Mammary epithelial cell (primary cell): ENCODE measurements around the gene RAI14.

ENCODE experiments used
- EZH2 ChIP-seq: IDR thresholded peaks from 2 replicates; pipeline ENCODE4 v1.6.1; 2012; ENCODE audit warnings: low read length, inconsistent platforms, borderline replicate concordance
- TF ChIP-seq, protein P1 (sequence below), 2 donors: IDR thresholded peaks in 1 of 2; conservative IDR thresholded peaks in 1 of 2; 2 replicates each; pipeline ENCODE4 v1.5.1; 2011 to 2012; ENCODE audit warnings: inconsistent platforms in 2 of 2, low read length in 2 of 2, mild to moderate bottlenecking in 2 of 2, control low read depth in 1 of 2, low read depth in 1 of 2; ENCODE audit not compliant: insufficient read depth in 1 of 2; ENCODE audit errors: extremely low read depth in 1 of 2

DNA sequence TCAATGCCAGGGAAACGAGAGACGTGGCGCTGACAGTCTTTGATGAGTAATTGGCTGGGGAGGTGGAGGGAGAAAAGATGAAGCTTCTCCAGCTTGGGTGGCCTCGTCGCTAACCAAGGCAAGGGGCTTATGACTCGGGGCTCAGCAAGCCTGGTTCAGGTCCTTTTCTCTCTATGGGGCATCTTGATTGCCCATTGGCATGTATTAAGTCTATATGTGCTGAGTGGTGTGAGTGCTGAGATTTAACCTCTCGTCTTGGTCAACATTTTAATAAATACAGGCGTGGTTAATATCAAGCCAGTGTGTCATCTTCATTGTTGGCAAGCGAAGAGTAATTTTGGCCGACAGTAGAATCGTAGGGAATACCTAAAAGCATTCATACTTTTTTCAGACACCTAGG is 85.9 kb downstream of the RAI14 start:
- TF ChIP-seq, protein P1, sequence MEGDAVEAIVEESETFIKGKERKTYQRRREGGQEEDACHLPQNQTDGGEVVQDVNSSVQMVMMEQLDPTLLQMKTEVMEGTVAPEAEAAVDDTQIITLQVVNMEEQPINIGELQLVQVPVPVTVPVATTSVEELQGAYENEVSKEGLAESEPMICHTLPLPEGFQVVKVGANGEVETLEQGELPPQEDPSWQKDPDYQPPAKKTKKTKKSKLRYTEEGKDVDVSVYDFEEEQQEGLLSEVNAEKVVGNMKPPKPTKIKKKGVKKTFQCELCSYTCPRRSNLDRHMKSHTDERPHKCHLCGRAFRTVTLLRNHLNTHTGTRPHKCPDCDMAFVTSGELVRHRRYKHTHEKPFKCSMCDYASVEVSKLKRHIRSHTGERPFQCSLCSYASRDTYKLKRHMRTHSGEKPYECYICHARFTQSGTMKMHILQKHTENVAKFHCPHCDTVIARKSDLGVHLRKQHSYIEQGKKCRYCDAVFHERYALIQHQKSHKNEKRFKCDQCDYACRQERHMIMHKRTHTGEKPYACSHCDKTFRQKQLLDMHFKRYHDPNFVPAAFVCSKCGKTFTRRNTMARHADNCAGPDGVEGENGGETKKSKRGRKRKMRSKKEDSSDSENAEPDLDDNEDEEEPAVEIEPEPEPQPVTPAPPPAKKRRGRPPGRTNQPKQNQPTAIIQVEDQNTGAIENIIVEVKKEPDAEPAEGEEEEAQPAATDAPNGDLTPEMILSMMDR (conservative IDR thresholded peaks at IDR 0.05 in 1 of 2, IDR thresholded peaks at IDR 0.05 in 1 of 2; ENCODE audit: extremely low read depth in 1 of 2, insufficient read depth in 1 of 2, low read depth in 1 of 2, low read length in 2 of 2) = no peak
- TF ChIP-seq EZH2 = no peak
